Activated naive CD8-positive, alpha-beta T cell treated with anti-CD3 and anti-CD28 coated beads, Interleukin-2, amount 10 ng/mL, durations not matched to agents 7 days and 5 days (primary cell): ENCODE measurements around the gene PIGS. TPM values are rescaled to one million over a fixed set of nuclear protein-coding genes. Genes with fewer than 3 reads are reported as not detected.
"Not testable (repeated sequence)": the region's sequence is repeated elsewhere in the genome, so short reads cannot be mapped to it uniquely, and the experiment has no call there.

Source experiments
- ATAC-seq: fragments of 150-1000 bp; cut with Tn5 transposase; one replicate; pipeline ENCODE4 v1.10.0; 2021; ENCODE audit warnings: low read depth, moderate library complexity
- POLR2A ChIA-PET: fragments of 350-600 bp; sonication (Branson Sonifier 250); formaldehyde crosslinking; loops from one replicate; lab custom pipeline; 2021; ENCODE audit warnings: antibody characterized with exemption; lab: Charles Lee
- DNase-seq: peaks from one replicate; pipeline ENCODE4 v3.0.0; 2021
- H3K27ac Mint-ChIP-seq: one replicate; pipeline ENCODE4 v1.8.0; 2022; ENCODE audit warnings: mild to moderate bottlenecking, mixed read lengths
- H3K27me3 Mint-ChIP-seq: one replicate; pipeline ENCODE4 v1.8.0; 2022; ENCODE audit warnings: mild to moderate bottlenecking, moderate library complexity, mixed read lengths
- H3K36me3 Mint-ChIP-seq: one replicate; pipeline ENCODE4 v1.8.0; 2021; ENCODE audit warnings: mild to moderate bottlenecking, mixed read lengths
- H3K4me1 Mint-ChIP-seq: one replicate; pipeline ENCODE4 v1.8.0; 2021; ENCODE audit warnings: mixed read lengths
- H3K4me3 Mint-ChIP-seq: one replicate; pipeline ENCODE4 v1.8.0; 2022; ENCODE audit warnings: mild to moderate bottlenecking, moderate library complexity, mixed read lengths
- H3K9me3 Mint-ChIP-seq: one replicate; pipeline ENCODE4 v1.8.0; 2021; ENCODE audit warnings: mixed read lengths
- total RNA-seq, 2 experiments: library from RNA; stranded (reverse); gene quantifications; one replicate each; pipeline ENCODE4 v1.2.3, GENCODE V29; 2021

The PIGS gene
- total RNA-seq, 2 experiments from 2014 or later = 60.5 to 63.1 TPM

DNA sequence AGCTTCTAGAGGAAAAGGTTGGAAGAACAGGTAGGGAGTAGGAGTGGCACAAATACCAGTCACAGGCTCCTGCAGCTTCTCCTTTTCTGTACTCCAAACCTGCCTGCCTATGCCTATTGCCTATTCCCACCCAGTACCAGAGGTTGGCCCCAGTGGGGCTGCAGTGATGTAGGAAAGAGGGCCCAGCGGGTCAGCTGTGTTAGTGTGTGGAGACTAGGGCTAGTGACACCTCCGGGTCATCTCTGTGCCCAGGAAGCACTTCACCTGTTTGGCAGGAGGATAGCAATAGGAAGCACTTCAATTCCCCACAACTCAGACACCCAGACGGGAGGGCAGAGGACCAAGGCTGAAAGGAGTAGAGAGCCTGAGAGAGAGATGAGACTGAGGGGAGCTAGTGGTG lies 4.7 kb upstream of the PIGS start:
- peak overlapping the region; percentile 92 for H3K4me3 Mint-ChIP-seq
- POLR2A ChIA-PET = interaction anchor here (0.5 to 3.7 kb wide), 7 partner anchors 14 to 401 kb away, joined by 3 to 33 read pairs (median 5); partner anchors contain the start of genes BLTP2, PROCA1 and SPAG5
- H3K9me3 Mint-ChIP-seq, DNase-seq, H3K27me3 Mint-ChIP-seq, ATAC-seq: not testable (repeated sequence)
- H3K4me1 Mint-ChIP-seq = peaks cover 22% of the 10 kb centered on the region
- H3K36me3 Mint-ChIP-seq = peaks cover 24% of the 10 kb centered on the region
- H3K27ac Mint-ChIP-seq = peak overlapping the region; percentile 89

DNA sequence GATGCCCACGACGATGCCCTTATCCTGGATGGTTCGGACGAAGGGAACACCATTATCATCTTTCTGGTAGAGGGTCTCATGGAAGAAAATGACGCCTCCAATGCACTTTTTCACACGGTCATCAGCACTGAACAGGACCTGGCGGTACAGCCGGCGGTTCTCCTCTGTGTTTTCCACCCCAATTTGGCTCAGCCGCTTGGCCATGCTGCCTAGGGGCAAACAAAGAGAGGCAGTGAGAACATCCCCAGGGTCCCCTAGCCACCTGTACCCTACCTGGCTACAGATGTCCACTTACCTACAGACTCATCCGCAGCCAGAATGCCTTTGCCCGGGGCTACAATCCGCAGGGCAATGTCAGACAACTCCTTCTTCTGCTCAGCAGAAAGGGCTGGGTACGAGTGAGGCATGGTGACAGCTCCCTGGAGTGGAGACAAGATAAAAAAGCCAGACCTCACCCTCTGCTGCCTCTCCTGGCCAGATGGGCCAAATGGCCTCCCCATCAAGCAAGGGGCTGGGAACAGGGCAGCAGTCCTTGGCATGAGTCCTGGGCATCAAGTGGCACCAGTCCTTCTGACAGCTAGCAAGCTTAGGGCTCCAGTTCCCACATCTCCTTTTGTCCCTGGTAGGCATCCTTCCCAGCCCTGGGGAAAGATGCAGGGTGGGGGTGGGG lies 3.9 kb upstream of the PIGS start:
- DNase-seq (no peak), ATAC-seq (no peak)
- Mint-ChIP-seq H3K27me3 (no peaks in the 10 kb centered on the region), H3K36me3 (peaks cover 24% of the 10 kb centered on the region), H3K9me3 (no peaks in the 10 kb centered on the region), H3K4me1 (peaks cover 24% of the 10 kb centered on the region), H3K27ac (no peak overlapping the region), H3K4me3 (peak overlapping the region; percentile 92)
- POLR2A ChIA-PET = interaction anchor here (1.2 to 3.7 kb wide), 3 partner anchors 23 to 136 kb away, joined by 5 to 33 read pairs (median 9); partner anchors contain the start of genes BLTP2, PROCA1 and SPAG5

DNA sequence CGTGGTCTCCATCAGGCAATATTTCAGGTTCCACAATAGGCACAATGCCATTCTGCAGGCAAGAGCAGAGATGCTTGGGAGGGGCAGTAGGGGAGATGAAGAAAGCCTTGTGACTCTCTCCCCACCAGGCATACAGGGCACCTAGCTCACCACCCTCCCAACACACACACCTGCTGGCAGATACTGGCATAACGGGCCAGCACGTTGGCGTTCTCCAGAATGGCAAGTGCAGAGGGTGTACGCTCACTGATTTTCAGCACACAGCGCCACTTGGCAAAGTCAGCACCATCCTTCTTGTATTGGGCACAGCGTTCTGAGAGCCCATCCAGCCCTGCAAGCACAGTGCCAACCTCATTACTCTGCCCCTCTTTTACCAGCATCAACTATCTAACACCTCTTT lies 3.2 kb upstream of the PIGS start:
- DNase-seq (no peak), ATAC-seq (no peak)
- POLR2A ChIA-PET = interaction anchor here (0.5 to 3.7 kb wide), 2 partner anchors 24 to 317 kb away, joined by 4 to 33 read pairs; partner anchors contain the start of gene SPAG5
- Mint-ChIP-seq H3K4me3 (no peak overlapping the region), H3K27ac (no peak overlapping the region), H3K36me3 (peaks cover 24% of the 10 kb centered on the region), H3K9me3 (no peaks in the 10 kb centered on the region), H3K27me3 (no peaks in the 10 kb centered on the region), H3K4me1 (peaks cover 29% of the 10 kb centered on the region)

DNA sequence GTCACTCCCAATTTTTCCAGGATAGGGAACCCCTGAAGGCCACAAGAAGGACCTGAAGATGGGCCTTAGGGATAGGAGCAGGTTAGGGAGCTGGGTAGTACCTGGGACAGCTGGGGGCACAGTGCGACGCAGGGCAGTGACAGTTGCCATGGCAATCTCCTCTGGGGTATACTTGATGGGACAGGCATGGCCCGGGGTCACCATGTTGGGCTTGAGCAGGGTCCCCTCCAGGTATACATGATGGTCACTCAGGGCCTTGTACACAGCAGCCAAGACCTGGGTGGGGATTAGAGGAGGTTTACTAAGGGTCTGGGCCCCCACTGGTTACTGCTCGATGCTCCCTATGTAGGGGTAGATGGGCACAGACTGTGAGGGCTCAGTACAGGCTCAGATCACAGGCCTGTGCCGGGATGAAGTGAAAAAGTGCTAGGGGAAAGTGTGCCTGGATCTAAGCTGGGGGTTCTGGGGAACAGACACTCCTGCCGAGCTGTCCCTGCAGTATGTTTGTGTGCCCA lies 2.7 kb upstream of the PIGS start:
- H3K9me3 Mint-ChIP-seq = no peaks in the 10 kb centered on the region
- H3K36me3 Mint-ChIP-seq = peaks cover 23% of the 10 kb centered on the region
- DNase-seq (no peak), ATAC-seq (no peak)
- no peak overlapping the region for H3K4me3 Mint-ChIP-seq
- POLR2A ChIA-PET = interaction anchor here (0.5 to 3.7 kb wide), 2 partner anchors 25 to 318 kb away, joined by 4 to 33 read pairs; partner anchors contain the start of gene SPAG5
- H3K27ac Mint-ChIP-seq = no peak overlapping the region
- H3K27me3 Mint-ChIP-seq = no peaks in the 10 kb centered on the region
- peaks cover 33% of the 10 kb centered on the region for H3K4me1 Mint-ChIP-seq

DNA sequence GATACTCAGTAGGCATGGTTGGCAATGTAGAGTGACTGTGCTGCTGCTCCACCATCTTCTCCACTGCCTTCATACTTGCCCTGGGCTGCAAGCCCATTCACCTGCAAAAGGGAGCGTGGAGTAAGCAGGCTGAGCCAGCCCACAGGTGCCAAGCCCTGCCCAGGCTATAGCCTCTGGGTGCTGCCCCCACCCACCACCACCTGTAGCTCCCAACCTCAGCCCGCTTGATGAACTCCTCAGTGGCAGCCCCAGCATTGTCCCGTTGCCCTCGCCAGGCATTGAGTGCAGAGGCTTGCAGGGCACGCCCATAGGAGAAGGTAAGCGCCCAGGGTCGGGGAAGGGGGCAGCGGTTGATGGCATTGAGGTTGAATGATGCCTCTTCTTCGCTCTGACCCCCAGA lies 2.2 kb upstream of the PIGS start:
- POLR2A ChIA-PET = no interaction called here
- DNase-seq (no peak), ATAC-seq (no peak)
- peaks cover 34% of the 10 kb centered on the region for H3K4me1 Mint-ChIP-seq
- H3K27ac Mint-ChIP-seq = no peak overlapping the region
- H3K36me3 Mint-ChIP-seq = peaks cover 25% of the 10 kb centered on the region
- H3K27me3 Mint-ChIP-seq = no peaks in the 10 kb centered on the region
- no peaks in the 10 kb centered on the region for H3K9me3 Mint-ChIP-seq
- H3K4me3 Mint-ChIP-seq = no peak overlapping the region

DNA sequence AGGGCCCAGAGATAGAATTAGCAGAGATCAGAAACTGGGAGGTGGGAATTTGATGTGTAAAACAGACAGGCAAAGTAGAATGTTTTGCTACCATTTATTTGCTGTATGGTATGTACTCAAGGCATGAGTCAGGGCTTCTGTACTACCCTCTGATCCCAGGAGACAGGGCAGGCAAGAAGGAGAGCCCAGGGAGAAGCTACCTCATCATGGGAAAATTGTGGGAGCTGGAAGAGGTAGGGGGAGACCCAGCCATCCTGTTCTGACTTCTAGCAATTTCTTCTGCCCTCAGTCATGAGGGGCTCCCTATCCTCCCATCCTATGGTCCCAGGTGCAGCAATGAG lies 1.7 kb upstream of the PIGS start:
- Mint-ChIP-seq H3K4me1 (peaks cover 37% of the 10 kb centered on the region), H3K36me3 (peaks cover 27% of the 10 kb centered on the region), H3K27ac (no peak overlapping the region), H3K4me3 (no peak overlapping the region), H3K9me3 (no peaks in the 10 kb centered on the region), H3K27me3 (no peaks in the 10 kb centered on the region)
- POLR2A ChIA-PET = interaction anchor here (2.2 kb wide), 1 partner anchor 27 kb away, joined by 14 read pairs; no protein-coding TSS in a partner anchor
- ATAC-seq (no peak), DNase-seq (no peak)

DNA sequence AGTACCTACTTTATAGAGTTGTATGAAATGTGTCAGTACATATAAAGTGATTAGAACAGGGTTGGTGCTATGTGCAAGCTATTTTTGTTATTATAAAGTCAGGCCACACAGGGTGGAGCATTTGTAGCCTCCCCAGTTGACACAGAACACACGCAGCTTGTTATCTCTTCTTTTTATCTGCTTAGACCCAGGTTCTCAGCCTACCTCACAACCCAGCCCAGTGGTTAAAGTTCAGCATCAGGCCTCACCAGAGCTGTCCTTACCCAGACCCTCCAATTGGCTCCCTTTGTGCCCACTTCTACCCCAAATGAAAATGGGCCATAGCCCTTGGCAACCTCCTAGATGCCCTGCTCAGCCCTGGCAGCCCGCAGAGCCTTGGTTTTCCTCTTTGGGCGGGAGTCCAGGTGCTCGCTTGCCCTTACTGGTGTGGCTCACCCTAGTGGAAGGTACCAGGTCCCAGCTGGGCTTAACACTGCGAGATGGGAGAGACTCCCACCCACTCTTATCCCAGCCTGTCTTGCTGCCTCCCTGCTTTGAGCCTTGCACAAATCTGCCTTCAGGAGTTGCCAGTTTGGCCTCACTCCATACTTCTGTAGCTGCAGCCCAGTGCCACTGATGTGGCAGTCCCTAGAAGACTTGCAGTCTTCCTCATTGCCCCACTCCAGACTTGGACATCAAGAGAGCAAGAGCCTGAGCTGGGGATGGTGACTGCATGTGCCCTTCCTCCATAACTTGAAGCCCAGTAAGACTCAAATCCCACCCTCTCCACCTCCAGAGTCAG lies 1.1 kb upstream of the PIGS start:
- H3K27ac Mint-ChIP-seq = peak overlapping the region; percentile 94
- H3K9me3 Mint-ChIP-seq = no peaks in the 10 kb centered on the region
- POLR2A ChIA-PET = interaction anchor here (1.0 to 2.4 kb wide), 12 partner anchors 11 to 765 kb away, joined by 3 to 33 read pairs (median 5); partner anchors contain the start of genes BLTP2, RPL23A, SDF2 and SUPT6H
- H3K27me3 Mint-ChIP-seq = no peaks in the 10 kb centered on the region
- peaks cover 43% of the 10 kb centered on the region for H3K4me1 Mint-ChIP-seq
- DNase-seq = no peak
- ATAC-seq = no peak
- H3K4me3 Mint-ChIP-seq = peak overlapping the region; percentile 95
- peaks cover 29% of the 10 kb centered on the region for H3K36me3 Mint-ChIP-seq

DNA sequence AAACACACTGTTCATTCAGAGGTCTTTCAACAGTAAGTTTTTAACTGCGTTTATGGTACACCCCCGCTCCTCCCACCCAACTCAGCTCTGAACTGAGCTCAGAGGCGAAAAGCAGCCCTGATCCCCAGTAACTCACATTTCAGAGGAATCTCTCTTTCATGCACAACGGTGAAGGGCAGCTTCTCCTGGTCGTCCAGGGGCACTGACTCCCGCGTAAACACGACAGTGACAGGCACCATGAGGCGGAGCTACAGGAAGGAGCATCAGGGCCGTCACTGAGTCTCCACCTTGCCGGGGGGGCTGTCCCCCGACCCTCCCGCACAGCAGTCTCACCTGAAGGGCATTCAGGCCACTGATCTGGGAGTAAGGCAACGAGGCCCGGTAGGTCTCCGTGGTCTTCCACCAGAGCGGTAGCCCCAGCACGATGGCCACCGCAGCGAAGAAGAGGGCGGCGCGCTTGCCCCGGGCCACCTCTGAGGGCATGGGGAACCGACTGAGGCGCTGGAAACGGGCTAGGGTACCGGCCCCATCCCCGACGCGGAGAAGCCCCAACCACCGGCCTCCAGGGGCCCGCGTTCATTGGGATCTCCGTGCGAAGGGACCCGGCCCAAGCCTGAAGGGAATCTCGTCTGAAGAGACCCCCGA lies 486 bp downstream of the PIGS start:
- ATAC-seq = peak; percentile 33
- H3K27me3 Mint-ChIP-seq = no peaks in the 10 kb centered on the region
- peak overlapping the region; percentile 95 for H3K4me3 Mint-ChIP-seq
- POLR2A ChIA-PET = interaction anchor here (0.6 to 2.4 kb wide), 15 partner anchors 10 to 301 kb away, joined by 3 to 33 read pairs (median 4); partner anchors contain the start of genes BLTP2, RPL23A, SDF2 and SUPT6H
- DNase-seq = peak; percentile 68
- H3K4me1 Mint-ChIP-seq = peaks cover 38% of the 10 kb centered on the region
- no peaks in the 10 kb centered on the region for H3K9me3 Mint-ChIP-seq
- peaks cover 30% of the 10 kb centered on the region for H3K36me3 Mint-ChIP-seq
- H3K27ac Mint-ChIP-seq = peak overlapping the region; percentile 94

DNA sequence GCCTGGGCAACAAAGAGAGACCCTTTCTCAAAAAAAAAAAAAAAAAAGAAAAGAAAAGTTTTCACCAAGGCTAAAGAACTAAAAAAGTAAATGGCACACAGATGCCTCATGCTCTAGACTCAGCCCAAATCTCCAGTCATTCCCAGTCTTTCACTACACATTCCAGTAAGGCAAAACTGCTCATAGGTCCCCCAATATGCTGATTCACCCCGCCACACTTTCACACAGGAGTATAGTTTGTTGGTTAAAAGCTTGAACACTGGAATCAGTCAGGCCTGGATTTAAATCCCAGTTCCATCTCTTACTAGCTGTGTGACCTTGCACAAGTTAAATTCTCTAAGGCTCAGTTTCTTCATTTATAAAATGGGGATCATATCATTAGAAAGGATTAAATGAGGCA lies 1.9 kb downstream of the PIGS start:
- H3K4me1 Mint-ChIP-seq = peaks cover 36% of the 10 kb centered on the region
- H3K4me3 Mint-ChIP-seq = peak overlapping the region; percentile 95
- no peaks in the 10 kb centered on the region for H3K27me3 Mint-ChIP-seq
- POLR2A ChIA-PET = interaction anchor here (0.7 to 1.0 kb wide), 2 partner anchors 14 kb away, joined by 3 read pairs; no protein-coding TSS in a partner anchor
- ATAC-seq = no peak
- DNase-seq = no peak
- H3K27ac Mint-ChIP-seq = no peak overlapping the region
- H3K9me3 Mint-ChIP-seq = no peaks in the 10 kb centered on the region
- peaks cover 29% of the 10 kb centered on the region for H3K36me3 Mint-ChIP-seq

DNA sequence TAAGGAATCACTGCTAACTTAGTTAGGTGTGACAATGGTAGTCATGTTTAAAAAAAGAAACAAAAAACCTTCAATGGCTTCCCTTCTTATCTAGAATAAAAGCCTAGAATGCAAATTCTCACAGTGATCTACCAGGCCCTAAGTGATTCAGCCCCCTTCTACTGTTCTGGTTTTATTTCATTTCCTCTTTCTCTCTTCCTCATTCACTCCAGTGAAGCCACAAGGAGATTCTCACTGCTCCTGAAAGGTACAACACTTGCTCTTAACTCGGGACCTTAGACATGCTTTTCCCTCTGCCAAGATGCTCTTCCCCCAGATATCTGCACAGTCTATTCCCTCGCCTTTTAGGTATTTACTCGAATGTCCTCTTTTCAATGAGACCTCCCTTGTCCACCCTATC lies 3.7 kb downstream of the PIGS start:
- Mint-ChIP-seq H3K36me3 (peaks cover 31% of the 10 kb centered on the region), H3K27ac (peak overlapping the region; percentile 7), H3K4me1 (peaks cover 35% of the 10 kb centered on the region), H3K9me3 (no peaks in the 10 kb centered on the region), H3K4me3 (peak overlapping the region; percentile 48), H3K27me3 (no peaks in the 10 kb centered on the region)
- POLR2A ChIA-PET = no interaction called here
- DNase-seq (no peak), ATAC-seq (no peak)

DNA sequence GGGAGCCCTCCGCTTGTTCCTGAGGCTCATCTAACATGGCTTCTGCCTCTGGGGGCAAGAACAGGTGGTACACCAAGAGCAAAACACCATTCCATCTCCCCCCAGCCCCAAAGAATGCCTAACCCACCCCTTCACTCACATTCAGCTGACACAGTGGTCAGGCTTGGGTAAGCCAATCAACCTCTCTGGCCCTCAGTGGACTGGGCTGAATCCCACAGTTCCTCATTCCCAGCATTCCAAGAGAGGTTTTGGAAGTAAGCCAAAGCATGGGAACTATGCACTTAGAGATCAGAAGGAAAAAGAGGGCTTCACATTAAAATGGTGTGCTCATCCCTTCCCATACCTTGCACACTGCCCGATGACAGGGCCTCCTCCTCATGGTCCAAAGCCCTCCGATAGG lies 7.8 kb downstream of the PIGS start:
- DNase-seq (no peak), ATAC-seq (no peak)
- Mint-ChIP-seq H3K4me3 (no peak overlapping the region), H3K9me3 (no peaks in the 10 kb centered on the region), H3K4me1 (peaks cover 15% of the 10 kb centered on the region), H3K27me3 (no peaks in the 10 kb centered on the region), H3K27ac (no peak overlapping the region), H3K36me3 (peaks cover 40% of the 10 kb centered on the region)
- POLR2A ChIA-PET = no interaction called here

DNA sequence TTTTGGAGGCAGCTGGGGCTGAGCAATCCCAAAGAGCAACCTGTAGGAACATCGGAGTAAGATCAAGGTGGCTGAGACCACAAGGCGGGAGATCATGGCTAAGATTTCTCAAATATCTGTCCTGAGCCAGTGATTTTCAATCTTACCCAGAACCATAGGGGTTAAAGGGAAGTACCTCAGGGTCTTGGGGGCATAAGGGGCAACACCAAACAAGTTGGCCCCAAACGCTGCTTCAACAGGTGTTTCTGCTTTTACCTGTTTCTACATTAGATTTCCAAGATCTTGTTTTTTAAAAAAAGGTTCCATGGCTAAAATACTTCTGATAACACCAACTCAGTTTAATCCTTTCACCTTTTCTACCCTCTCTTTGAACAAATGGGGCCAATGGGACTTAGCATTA lies 16.3 kb downstream of the PIGS start:
- ATAC-seq (no peak), DNase-seq (no peak)
- Mint-ChIP-seq H3K4me3 (no peak overlapping the region), H3K9me3 (no peaks in the 10 kb centered on the region), H3K36me3 (peaks cover 30% of the 10 kb centered on the region), H3K4me1 (peaks cover 22% of the 10 kb centered on the region), H3K27me3 (no peaks in the 10 kb centered on the region), H3K27ac (no peak overlapping the region)
- POLR2A ChIA-PET = interaction anchor here (0.6 to 1.2 kb wide), 2 partner anchors 14 to 90 kb away, joined by 3 to 4 read pairs; partner anchors contain the start of gene BLTP2

DNA sequence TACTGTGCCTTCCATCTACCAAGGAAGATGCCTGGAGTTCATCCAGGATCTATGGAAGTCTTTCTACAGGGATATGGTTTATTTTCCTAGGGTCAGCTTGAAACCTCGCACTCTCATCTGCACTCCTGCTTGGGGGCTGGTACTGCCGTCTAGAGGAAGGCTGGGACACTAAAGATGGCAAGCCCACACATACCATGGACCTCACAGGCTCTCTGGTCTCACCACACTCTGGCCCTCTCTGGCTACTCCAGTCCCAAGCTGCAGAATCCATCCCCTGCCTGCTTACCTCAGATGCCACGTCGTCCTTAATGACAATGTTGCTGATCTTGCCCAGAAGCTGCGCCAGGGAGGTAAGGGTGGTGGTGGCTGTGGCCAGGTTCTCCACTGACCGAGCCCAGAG lies 16.8 kb downstream of the PIGS start:
- no peak for DNase-seq
- Mint-ChIP-seq H3K27me3 (no peaks in the 10 kb centered on the region), H3K9me3 (no peaks in the 10 kb centered on the region), H3K36me3 (peaks cover 25% of the 10 kb centered on the region), H3K4me3 (no peak overlapping the region), H3K4me1 (peaks cover 27% of the 10 kb centered on the region), H3K27ac (no peak overlapping the region)
- no peak for ATAC-seq
- POLR2A ChIA-PET = interaction anchor here (1.0 to 1.2 kb wide), 2 partner anchors 17 to 91 kb away, joined by 3 to 4 read pairs; partner anchors contain the start of genes BLTP2 and PIGS
